M059J (cell line): ENCODE results near the gene PRKN. TPM values are rescaled to one million over a fixed set of nuclear protein-coding genes. Genes with fewer than 3 reads are reported as not detected.

ENCODE experiments used
- DNase-seq: peaks from one replicate; pipeline ENCODE4 v3.0.0-alpha.2; 2012; ENCODE audit warnings: low read depth
- total RNA-seq: library from RNA; depleted of rRNA; stranded (reverse); fragments of >200 nt; shearing (Covaris generic); gene quantifications from 2 replicates; pipeline ENCODE4 v1.2.3, GENCODE V29; 2014

The PRKN gene
- total RNA-seq, 1 experiment from 2014 or later = 0.07 TPM

- DNase-seq = no peak
Observed at GRCh38 chr6:161802231-161802630, 925.3 kb downstream of the PRKN start.

DNA sequence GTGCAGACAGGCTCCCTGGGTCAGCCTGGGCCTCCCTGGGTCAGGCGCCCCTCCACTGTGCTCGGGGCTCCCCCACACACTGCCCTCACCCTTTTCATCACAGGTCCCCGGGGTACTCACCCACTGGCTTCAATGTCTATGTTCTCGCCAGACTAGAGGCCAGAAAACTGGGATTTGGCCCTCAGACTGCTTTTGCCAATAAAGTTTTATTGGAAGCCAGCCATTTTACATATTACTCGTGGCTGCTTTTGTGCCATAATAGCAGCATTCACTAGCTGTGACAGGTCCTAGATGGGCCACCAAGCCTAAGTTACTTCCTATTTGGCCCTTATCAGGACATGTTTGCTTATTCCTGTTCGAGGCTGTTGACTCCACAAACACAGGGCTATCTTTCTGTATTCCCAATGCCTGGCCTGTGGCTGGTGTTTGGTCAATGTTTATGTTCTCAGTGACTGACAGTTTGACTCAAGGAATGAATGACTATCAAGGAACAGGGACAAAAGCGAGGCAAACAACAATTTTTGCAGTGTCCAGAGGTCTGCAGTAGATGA, 928.6 kb downstream of the PRKN start:
- no peak for DNase-seq

- DNase-seq = no peak
Observed at GRCh38 chr6:161796681-161797080, 930.9 kb downstream of the PRKN start.

DNA sequence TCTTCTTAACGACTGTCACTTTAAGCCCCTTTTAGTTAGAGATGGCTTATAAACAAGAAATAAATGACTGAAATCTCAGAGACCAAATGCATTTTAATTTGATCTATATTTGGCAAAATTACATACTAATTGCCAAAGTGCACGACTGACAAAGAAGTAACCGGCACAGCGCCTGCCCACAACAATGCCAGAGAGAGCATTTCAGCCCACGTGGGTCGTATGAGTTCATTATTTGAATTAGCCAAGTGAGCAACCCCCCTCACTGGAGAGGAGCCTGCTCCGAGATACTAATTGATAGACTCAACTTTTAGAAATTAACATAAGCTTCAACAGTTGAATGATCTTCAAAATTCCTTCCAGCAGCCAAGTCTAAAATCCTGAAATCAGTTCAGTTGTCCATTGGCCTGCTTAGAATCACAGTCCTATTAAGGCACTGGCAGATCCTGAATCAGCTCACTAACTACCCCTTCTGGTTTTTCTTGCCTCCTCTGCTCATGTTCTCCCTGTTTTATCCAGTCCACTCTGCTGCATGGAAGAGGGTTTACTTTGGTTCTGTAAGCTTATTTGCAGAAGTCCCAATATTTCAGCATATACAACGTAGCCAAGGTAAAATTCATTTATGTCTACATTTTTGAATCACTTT, 934.6 kb downstream of the PRKN start:
- no peak for DNase-seq

GRCh38 chr6:161788531-161788930, 939.0 kb downstream of the PRKN start:
- DNase-seq = no peak

DNA sequence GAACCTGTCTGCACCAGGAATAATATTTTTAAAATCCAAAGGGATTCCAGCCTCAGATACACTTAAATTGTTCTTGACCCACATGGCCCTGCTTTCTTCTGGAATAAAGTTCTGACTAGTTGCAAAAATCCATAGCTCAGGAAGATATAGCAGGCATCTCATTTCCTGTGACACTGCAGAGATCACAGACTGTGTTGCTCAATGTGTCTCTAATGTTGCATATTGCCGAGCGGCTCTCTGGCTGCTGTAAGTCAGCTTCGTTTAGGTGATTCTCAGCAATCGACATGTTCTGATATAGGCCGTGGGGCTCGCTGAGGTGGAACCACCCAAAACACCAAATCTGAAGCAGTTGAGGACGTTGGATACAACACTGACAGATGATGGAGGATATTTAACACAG, 955.4 kb downstream of the PRKN start:
- no peak for DNase-seq

GRCh38 chr6:161761966-161762365, 965.6 kb downstream of the PRKN start:
- DNase-seq = no peak

GRCh38 chr6:161755080-161755479, 972.5 kb downstream of the PRKN start:
- no peak for DNase-seq

DNA sequence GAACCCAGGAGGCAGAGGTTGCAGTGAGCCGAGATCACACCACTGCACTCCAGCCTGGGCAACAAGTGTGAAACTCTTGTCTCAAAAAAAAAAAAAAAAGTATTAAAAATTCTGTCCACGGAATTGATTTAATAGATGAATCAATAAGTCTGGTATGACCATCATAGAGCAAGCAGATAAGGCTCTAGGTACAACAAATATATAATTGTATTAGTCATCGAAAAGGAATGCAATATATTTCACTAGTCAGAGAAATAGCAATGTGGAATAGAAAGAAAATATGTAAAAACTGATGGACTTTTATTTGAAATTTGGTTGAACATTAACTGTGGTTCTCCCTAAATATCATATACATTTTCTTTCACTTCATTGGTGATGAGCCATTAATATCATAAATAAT, 976.9 kb downstream of the PRKN start:
- DNase-seq = no peak

GRCh38 chr6:161749576-161749975, 978.0 kb downstream of the PRKN start:
- no peak for DNase-seq

DNA sequence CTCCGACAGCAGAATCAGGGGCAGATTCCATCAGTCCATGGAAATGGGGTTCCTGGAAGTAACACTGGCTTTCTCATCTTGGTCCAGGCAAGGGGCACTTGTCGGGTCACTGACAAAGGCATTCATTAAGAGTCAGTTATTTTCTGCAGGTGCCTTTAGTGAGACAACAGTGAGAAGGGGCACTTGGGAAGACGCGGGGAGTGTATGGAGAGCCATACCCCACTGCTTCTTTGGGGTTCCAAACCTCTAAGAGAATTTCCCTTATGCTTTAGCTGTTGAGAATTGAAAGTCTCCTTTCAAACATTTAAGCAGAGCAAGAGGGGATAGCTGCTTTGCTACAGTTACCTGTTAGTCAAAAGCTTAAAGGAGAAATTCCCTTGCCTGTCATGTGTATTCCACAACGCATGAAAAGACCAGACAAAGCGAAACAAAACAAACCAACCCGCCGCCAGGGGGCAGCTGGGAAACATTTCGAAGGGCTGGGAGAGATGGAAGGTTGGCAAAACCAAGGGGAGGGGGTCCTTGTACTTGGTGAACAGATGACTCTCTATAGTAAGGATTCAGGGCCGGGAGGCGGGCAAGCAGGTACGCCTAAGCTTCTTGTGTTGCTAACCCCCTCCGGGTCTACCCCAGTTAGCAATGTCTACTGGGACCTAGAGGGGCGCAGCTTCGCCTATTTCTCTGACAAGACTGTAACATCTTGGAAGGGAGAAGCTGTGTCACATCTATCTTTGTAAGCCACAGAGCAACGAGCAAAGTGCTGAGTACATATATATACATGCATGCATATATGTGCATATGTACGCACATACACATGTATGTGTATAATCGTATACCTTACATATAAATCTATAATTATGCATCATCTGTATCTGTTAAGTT, 978.8 kb downstream of the PRKN start:
- DNase-seq = peak; percentile 57

- no peak for DNase-seq
Observed at GRCh38 chr6:161747506-161747905, 980.1 kb downstream of the PRKN start.

DNA sequence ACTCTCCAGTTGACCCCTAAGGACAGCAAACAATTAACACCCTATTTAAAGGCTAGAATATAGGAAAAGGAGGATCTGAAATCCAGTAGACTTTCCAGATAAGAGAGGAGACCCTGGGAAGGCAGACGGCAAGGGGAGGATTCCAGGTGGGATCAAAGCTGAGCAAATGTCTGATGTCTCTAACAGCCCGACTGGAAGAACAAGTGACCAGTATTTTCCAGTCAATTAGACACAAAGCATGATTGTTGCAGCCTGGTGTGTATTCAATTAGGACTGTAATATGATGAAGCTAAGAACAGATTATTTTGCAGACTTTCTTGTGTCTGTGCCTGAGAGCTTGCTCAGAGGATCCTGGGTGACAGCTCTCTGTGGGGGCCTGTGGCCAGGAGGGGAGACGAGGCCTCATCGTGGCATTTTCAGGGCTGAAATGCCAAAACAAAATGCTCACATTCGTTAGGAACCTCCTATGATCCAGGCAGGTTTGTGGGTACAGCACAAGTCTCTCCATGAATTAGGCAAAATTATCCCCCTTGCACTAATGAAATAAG, 981.9 kb downstream of the PRKN start:
- no peak for DNase-seq

GRCh38 chr6:161745128-161745527, 982.4 kb downstream of the PRKN start:
- DNase-seq = no peak

- DNase-seq = peak; percentile 7
Observed at GRCh38 chr6:161744211-161745067, 983.1 kb downstream of the PRKN start.

DNA sequence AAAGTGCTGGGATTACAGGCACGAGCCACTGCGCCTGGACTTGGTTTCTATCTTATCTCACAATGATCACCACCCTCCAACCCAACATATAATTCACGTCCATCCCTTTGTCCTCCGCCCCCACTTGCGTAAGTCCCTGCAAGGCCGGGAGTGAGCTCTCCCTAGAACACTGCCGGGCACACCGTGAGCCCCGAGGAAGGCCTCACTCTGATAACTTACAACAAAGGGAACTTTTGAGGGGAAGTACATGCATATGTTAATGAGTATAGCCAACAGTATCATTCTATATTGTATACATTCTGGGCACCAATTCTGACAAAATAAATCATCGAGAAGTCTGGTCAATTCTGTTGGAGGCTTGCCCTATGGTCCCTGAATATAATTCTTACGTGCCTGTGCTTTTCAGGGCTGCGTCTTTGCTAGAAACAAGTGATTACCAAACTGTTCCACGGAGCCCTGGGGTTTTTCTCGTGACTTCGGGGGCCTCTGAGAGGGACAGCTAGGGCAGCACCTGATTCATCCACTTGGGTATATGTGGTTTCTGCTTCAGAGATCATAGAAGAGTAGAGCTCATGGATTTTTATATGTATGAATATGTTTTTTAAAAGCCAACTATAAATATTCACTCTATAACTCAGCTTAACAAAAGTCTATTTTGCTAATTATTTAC, 983.9 kb downstream of the PRKN start:
- no peak for DNase-seq

- DNase-seq = no peak
Observed at GRCh38 chr6:161740486-161740885, 987.1 kb downstream of the PRKN start.

DNA sequence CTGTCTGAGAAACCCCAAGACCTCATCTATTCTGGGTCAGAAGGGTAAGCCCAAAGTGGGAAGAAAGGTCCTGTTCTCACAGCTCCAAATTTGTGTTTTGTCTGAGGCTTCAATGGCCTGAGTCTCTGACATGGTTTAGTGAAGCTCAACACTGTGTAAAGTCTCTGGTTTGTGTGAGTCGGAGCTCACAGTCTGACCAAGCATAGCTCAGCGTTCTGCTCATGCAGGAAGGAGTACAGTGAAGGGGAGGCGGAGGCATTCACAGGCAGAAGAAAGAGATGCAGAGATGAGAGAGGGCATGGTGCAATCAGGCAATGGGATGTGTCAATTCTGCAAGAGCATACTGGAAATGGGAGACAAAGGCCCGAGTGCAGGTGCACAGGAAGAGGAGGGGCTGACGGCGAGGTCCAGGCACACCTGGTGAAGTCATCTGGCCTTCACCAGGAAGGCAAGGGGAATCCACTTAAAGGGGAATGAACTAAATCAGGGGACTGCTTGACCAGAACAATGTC, 990.7 kb downstream of the PRKN start:
- no peak for DNase-seq

DNA sequence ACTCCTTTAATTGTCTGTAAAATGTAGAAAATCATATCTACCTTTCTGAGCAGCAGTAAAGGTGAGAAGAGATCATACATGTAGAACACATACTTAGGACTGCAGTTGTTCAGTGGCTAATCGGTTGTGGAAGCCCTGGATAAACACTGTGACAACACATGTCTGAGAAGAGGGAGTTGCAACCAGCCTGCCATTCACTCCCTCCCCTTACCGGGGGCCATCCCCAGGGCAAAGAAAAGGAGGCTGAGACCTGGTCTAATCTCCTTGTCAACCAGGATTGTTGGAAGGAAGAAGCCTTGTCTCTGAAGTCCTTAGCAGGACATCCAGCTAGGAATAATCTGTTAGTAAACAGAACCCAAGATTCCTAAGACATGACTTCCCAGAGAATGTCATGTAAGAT, 991.2 kb downstream of the PRKN start:
- DNase-seq = no peak

- no peak for DNase-seq
Observed at GRCh38 chr6:161732594-161732993, 995.0 kb downstream of the PRKN start.
